Brain microvascular endothelial cell (primary cell): ENCODE data around the gene COL28A1.

Experiments
- DNase-seq: peaks from one replicate; pipeline ENCODE4 v3.0.0-alpha.2; 2020
- H3K27ac ChIP-seq: fragments of 250-450 bp; sonication (Bioruptor Pico); 2 replicates; pipeline ENCODE4 v1.5.1; 2020; ENCODE audit warnings: mild to moderate bottlenecking, moderate library complexity
- H3K27me3 ChIP-seq: fragments of 250-450 bp; sonication (Bioruptor Pico); replicated peaks from 2 replicates; pipeline ENCODE4 v1.5.1; 2020; ENCODE audit warnings: mild to moderate bottlenecking
- H3K36me3 ChIP-seq: fragments of 250-450 bp; sonication (Bioruptor Pico); replicated peaks from 2 replicates; pipeline ENCODE4 v1.5.1; 2020; ENCODE audit warnings: mild to moderate bottlenecking
- H3K4me3 ChIP-seq: 2 replicates; pipeline ENCODE4 v1.5.1; 2011; ENCODE audit warnings: low read depth, mild to moderate bottlenecking, control low read depth, low read length, moderate library complexity
- in situ Hi-C: cut with HindIII; loops from 2 replicates; pipeline ENCODE4 v1.10.0; 2017; ENCODE audit warnings: low sequenced_read_pairs, low pct_ligation_motif_present
- TF ChIP-seq, protein P1 (sequence below): IDR thresholded peaks from 2 replicates; pipeline ENCODE4 v1.5.1; 2011; ENCODE audit warnings: low read depth, mild to moderate bottlenecking, moderate library complexity, low read length, control low read depth, inconsistent platforms; ENCODE audit errors: missing control alignments

Gene COL28A1

DNA sequence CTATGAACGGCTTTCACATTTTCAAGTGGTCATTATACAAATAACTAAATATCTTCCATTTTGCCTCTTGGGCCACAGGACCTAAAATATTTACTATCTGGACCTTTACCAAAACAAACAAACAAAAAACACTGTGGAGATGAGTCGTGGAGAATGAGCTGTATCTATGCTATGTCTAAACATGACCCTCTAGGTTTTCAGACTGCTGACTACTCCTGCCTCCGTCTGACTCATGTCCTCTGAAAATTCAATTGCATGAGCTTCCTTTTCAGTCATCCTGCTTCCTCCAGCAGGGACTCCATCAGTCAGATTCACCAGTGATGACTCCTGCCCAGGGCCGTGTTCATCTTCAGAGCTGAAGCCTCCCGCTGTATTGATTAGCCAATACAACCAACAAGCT lies 96.8 kb downstream of the COL28A1 start:
- Histone ChIP-seq H3K27ac (peak overlapping the region; percentile 59), H3K36me3 (no peaks in the 10 kb centered on the region), H3K27me3 (no peaks in the 10 kb centered on the region), H3K4me3 (no peak overlapping the region)
- peak; percentile 97 for DNase-seq
- in situ Hi-C loops, result loop anchor here (25.0 kb wide), 1 partner anchor 98 kb away; the partner anchor contains the start of gene COL28A1
- TF ChIP-seq, protein P1, sequence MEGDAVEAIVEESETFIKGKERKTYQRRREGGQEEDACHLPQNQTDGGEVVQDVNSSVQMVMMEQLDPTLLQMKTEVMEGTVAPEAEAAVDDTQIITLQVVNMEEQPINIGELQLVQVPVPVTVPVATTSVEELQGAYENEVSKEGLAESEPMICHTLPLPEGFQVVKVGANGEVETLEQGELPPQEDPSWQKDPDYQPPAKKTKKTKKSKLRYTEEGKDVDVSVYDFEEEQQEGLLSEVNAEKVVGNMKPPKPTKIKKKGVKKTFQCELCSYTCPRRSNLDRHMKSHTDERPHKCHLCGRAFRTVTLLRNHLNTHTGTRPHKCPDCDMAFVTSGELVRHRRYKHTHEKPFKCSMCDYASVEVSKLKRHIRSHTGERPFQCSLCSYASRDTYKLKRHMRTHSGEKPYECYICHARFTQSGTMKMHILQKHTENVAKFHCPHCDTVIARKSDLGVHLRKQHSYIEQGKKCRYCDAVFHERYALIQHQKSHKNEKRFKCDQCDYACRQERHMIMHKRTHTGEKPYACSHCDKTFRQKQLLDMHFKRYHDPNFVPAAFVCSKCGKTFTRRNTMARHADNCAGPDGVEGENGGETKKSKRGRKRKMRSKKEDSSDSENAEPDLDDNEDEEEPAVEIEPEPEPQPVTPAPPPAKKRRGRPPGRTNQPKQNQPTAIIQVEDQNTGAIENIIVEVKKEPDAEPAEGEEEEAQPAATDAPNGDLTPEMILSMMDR, result peak; percentile 35

- TF ChIP-seq, protein P1, result no peak
- no peak for DNase-seq
- in situ Hi-C loops, result loop anchor here (25.0 kb wide), 1 partner anchor 101 kb away; the partner anchor contains the start of gene COL28A1
Measured at GRCh38 chr7:7435978-7436377, 99.7 kb downstream of the COL28A1 start.

DNA sequence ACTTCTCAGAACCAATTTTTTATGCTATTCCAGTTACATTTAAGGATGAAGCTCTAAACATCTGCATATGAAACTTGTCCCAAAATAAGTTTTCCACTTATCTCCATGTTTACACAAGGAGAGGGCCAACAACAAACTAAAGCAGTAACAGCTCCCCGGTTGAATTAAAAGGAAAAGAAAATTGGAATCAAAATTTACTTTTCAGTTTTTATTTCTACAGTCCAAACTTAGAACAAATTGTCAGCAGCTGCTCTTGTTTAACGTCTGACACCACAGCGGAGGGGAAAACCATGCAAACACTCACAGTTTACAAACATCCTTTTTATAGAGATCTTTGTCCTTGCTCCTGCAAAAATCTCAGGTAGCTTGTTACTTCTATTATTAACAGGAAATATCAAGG lies 101.3 kb downstream of the COL28A1 start:
- no peak overlapping the region for H3K4me3 ChIP-seq
- TF ChIP-seq, protein P1, result no peak
- no peak overlapping the region for H3K27ac ChIP-seq
- H3K36me3 ChIP-seq, result no peaks in the 10 kb centered on the region
- no peaks in the 10 kb centered on the region for H3K27me3 ChIP-seq
- in situ Hi-C loops, result loop anchor here (25.0 kb wide), 1 partner anchor 103 kb away; the partner anchor contains the start of gene COL28A1
- DNase-seq, result no peak

More at GRCh38 chr7:7435978-7436377, 99.7 kb downstream of the COL28A1 start:
- Histone ChIP-seq H3K27me3 (no peaks in the 10 kb centered on the region), H3K4me3 (no peak overlapping the region), H3K27ac (no peak overlapping the region), H3K36me3 (no peaks in the 10 kb centered on the region)

- Histone ChIP-seq H3K27me3 (no peaks in the 10 kb centered on the region), H3K4me3 (no peak overlapping the region), H3K36me3 (no peaks in the 10 kb centered on the region), H3K27ac (no peak overlapping the region)
- no peak for DNase-seq
- in situ Hi-C loops, result loop anchor here (25.0 kb wide), 1 partner anchor 103 kb away; the partner anchor contains the start of gene COL28A1
- TF ChIP-seq, protein P1, result no peak
Measured at GRCh38 chr7:7433811-7434210, 101.9 kb downstream of the COL28A1 start.

DNA sequence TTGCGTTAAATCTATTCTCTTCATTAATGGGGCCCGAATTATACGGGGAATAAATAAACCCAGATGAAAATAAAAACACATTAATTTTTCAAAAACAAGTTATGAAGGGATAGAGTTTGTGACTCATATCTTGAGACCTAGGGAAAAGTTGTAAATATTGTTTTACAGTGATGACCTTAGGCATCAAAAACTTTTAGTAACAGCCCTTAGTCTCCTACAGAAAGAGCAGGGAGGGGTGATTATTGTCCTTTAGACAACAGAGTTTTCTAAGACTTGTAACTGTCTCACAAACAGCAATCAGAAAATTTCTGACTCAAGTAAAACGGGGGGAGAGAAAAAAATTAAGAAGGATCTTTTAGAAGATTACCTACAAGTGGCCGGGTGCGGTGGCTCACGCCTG lies 102.7 kb downstream of the COL28A1 start:
- Histone ChIP-seq H3K27ac (no peak overlapping the region), H3K27me3 (no peaks in the 10 kb centered on the region), H3K4me3 (no peak overlapping the region), H3K36me3 (no peaks in the 10 kb centered on the region)
- TF ChIP-seq, protein P1, result no peak
- in situ Hi-C loops, result loop anchor here (25.0 kb wide), 1 partner anchor 104 kb away; the partner anchor contains the start of gene COL28A1
- DNase-seq, result no peak

- TF ChIP-seq, protein P1, result no peak
- in situ Hi-C loops, result loop anchor here (25.0 kb wide), 1 partner anchor 108 kb away; the partner anchor contains the start of gene COL28A1
- Histone ChIP-seq H3K27me3 (no peaks in the 10 kb centered on the region), H3K27ac (no peak overlapping the region), H3K4me3 (no peak overlapping the region), H3K36me3 (no peaks in the 10 kb centered on the region)
- DNase-seq, result peak; percentile 35
Measured at GRCh38 chr7:7428806-7429205, 106.9 kb downstream of the COL28A1 start.
